Mesodermal cell (in vitro differentiated cells): Measurements from ENCODE around the gene HEMGN.
"Not testable (repeated sequence)": the region's sequence is repeated elsewhere in the genome, so short reads cannot be mapped to it uniquely, and the experiment has no call there.

Source experiments
- H3K27ac ChIP-seq: 2 replicates; pipeline ENCODE4 v1.7.0; 2013; ENCODE audit warnings: mild to moderate bottlenecking, low read depth, low read length, moderate library complexity; ENCODE audit not compliant: severe bottlenecking
- H3K36me3 ChIP-seq: 2 replicates; pipeline ENCODE4 v1.7.1; 2013; ENCODE audit warnings: mild to moderate bottlenecking, low read length, moderate library complexity; ENCODE audit not compliant: control insufficient read depth, insufficient read depth
- H3K4me1 ChIP-seq: one replicate; pipeline ENCODE4 v1.7.1; 2013; ENCODE audit warnings: mild to moderate bottlenecking, low read length; ENCODE audit not compliant: insufficient read depth, control insufficient read depth, poor library complexity, severe bottlenecking
- H3K4me3 ChIP-seq: 2 replicates; pipeline ENCODE4 v1.7.0; 2013; ENCODE audit warnings: low read length, control low read depth, mild to moderate bottlenecking; ENCODE audit not compliant: insufficient read depth, poor library complexity, severe bottlenecking; ENCODE audit errors: extremely low read depth
- H3K9me3 ChIP-seq: 2 replicates; pipeline ENCODE4 v1.7.1; 2013; ENCODE audit warnings: mild to moderate bottlenecking, low read length, moderate library complexity; ENCODE audit not compliant: control insufficient read depth
- WGBS, 2 experiments: methylation state at CpG; one replicate each; pipeline ENCODE4 v1.1.5; 2013; ENCODE audit warnings: missing lambda C conversion rate in 2 of 2; ENCODE audit not compliant: insufficient coverage in 2 of 2; 5-methylcytosine and 5-hydroxymethylcytosine counted together

HEMGN gene

DNA sequence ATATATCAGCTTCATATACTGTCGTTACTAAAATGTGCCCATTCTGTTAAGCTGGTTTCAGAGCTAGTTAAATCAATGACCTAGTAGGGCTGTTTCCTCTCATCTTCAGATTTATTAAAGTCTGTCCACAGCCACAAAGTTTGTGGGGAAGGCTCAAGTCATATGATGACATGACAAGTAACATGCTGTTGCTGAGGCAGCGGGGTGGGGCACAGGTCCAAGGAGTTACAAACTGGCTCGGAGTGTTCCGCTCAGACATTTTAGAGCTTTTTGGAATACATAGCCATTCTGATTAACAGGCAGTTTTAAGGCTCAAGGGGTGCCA lies 42.5 kb upstream of the HEMGN start:
- Histone ChIP-seq H3K27ac (no peak overlapping the region), H3K4me3 (no peak overlapping the region), H3K36me3 (no peaks in the 10 kb centered on the region), H3K9me3 (no peaks in the 10 kb centered on the region), H3K4me1 (peaks cover 7% of the 10 kb centered on the region)
- 96 to 100% methylated on average over 1 to 3 of the region's 4 CpGs for WGBS, 2 experiments

DNA sequence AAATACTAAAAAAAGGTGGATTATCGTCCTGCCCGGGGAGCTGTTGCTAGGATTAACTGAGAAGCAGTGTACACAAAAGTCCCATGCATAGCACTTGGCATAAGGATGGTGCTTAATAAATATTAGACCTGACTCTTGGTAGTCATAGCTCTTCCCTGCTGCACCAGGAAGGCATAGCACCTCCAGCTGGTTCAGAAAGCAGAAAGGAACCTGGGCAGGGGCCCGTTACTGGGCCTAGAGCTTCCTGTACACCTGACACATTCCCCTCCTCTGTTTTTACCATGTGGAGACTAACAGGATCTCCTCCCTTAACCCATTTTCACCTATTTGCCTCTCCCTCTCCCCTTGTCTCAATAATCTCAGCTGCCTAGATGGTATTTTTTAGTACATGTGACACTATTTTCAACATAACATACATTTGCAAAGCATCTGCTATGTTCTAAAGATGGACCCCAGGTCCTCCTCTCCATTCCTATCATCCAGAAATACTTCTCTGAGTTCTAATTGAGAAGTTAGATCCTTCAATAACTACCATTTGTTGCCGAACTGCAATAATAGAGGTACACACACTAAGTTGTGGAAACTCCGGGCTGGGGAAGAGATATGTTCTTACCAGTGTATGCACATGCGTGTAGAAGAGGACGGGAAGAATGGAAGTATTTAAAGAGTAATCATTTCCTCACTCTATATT lies 42.0 kb upstream of the HEMGN start:
- H3K4me3 ChIP-seq: no peak overlapping the region
- H3K36me3 ChIP-seq: no peaks in the 10 kb centered on the region
- H3K27ac ChIP-seq: no peak overlapping the region
- H3K9me3 ChIP-seq: no peaks in the 10 kb centered on the region
- WGBS, 2 experiments: 97 to 100% methylated on average over 1 to 3 of the region's 7 CpGs
- peaks cover 7% of the 10 kb centered on the region for H3K4me1 ChIP-seq

DNA sequence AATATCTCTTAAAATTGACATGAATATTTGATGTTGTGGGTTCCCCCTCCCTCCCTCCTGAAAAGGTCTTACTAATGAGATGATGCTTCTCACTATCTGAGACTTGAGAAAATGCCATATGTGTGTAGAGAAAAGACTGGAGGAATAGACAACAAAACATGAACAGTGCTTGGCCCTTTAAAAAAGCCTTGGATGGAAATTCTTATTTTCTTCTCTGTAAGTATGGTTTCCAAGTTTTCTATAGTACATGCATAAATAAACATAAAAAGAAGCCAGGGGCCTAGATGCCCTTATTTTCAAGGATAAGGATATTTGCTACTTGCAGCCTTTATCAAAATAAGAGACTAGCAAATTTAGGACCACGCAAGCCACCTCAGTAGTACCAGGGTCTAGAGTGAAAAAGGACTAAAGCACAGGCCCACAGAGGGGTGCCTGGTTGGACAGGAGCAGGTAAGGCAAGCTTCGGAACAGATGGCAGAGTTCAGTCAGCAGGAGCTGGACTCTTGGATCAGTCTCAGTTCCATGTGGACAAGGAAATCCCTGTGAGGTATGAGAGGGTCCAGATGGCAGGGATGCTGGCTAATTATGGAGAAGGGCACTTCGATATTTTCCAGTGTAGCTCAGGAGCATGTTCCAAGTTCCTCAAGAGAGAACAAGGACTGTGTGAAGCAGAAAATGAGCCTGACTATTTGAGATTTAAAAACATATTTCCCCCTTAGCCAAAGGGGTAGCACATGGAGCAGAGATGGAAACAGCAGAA lies 40.6 kb upstream of the HEMGN start:
- no peak overlapping the region for H3K4me3 ChIP-seq
- 79% methylated on average over 2 to 3 of the region's 3 CpGs for WGBS, 2 experiments
- no peaks in the 10 kb centered on the region for H3K9me3 ChIP-seq
- H3K36me3 ChIP-seq: no peaks in the 10 kb centered on the region
- peaks cover 7% of the 10 kb centered on the region for H3K4me1 ChIP-seq
- no peak overlapping the region for H3K27ac ChIP-seq

DNA sequence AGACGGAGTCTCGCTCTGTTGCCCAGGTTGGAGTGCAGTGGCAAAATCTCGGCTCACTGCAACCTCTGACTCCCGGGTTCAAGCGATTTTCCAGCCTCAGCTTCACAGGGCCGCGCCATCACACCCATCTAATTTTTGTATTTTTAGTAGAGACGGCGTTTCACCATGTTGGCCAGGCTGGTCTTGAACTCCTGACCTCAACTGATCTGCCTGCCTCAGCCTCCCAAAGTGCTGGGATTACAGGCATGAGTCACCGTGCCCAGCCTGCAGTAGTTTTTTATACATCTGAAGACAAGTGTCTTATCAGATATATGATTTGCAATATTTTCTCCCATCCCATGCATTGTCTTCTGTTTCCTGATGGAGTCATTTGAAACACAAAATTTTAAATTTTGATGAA lies 38.7 kb upstream of the HEMGN start:
- H3K9me3 ChIP-seq, H3K4me1 ChIP-seq, H3K27ac ChIP-seq, H3K4me3 ChIP-seq, H3K36me3 ChIP-seq: not testable (repeated sequence)
- WGBS, 2 experiments: 92 to 93% methylated on average over 6 to 9 of the region's 10 CpGs

DNA sequence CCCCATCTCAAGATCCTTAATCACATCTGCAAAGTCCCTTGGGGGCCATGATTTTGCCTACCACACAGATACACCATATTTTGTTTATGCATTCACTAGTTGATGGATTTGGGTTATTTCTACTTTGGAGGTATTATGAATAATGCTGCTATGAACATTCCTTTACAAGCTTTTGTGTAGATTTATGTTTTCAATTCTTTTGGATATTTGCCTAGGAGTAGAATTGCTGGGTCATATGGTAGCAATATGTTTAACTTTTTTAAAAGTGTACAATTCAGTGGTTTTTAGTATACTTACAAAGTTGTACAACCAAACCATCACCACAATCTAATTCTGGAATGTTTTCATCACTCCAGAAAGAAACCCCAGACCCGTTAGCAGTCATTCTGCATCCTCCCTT lies 37.4 kb upstream of the HEMGN start:
- H3K4me3 ChIP-seq: no peak overlapping the region
- no peaks in the 10 kb centered on the region for H3K9me3 ChIP-seq
- no peak overlapping the region for H3K27ac ChIP-seq
- no peaks in the 10 kb centered on the region for H3K4me1 ChIP-seq
- no peaks in the 10 kb centered on the region for H3K36me3 ChIP-seq
- WGBS, 2 experiments: 67 to 80% methylated on average over 1 of the region's 1 CpG

DNA sequence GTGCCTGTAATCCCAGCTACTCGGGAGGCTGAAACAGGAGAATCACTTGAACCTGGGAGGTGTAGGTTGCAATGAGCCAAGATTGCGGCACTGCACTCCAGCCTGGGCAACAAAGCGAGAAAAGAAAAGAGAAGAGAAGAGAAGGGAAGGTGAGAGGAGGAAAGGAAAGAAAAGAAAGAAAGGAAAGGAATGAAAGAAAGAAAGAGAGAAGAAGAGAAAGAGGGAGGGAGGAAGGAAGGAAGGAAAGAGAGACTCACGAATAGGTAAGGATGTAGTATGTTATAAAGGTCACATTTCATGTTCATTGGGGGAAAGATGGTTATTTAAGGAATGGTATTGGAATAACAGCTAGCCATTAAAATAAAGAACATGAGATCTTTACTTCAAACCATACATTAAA lies 34.8 kb upstream of the HEMGN start:
- WGBS, 2 experiments: 75 to 84% methylated on average over 4 of the region's 4 CpGs
- Histone ChIP-seq H3K4me3 (no peak overlapping the region), H3K36me3 (no peaks in the 10 kb centered on the region), H3K4me1 (no peaks in the 10 kb centered on the region), H3K27ac (no peak overlapping the region), H3K9me3 (no peaks in the 10 kb centered on the region)

DNA sequence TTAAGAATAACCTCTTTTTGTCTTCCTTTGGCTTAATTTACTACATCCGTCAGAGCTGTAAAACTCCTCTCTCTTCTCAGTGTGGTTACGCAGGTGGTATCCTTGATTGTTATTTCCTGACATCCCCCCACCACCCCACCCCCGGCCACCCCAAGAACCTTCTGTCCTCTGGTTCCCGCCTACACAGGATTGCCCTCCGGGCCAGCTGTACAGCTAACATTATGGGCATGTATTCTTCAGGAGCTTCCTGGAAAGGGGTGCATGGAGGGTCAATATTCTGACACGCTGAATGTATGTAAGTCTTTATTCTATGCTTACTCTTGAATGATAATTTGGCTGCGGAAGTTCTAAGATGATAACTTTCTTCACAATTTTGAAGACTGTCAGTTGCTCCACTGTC lies 32.2 kb upstream of the HEMGN start:
- Histone ChIP-seq H3K4me1 (no peaks in the 10 kb centered on the region), H3K27ac (no peak overlapping the region), H3K36me3 (no peaks in the 10 kb centered on the region), H3K9me3 (no peaks in the 10 kb centered on the region), H3K4me3 (no peak overlapping the region)
- 83 to 92% methylated on average over 2 to 3 of the region's 7 CpGs for WGBS, 2 experiments

DNA sequence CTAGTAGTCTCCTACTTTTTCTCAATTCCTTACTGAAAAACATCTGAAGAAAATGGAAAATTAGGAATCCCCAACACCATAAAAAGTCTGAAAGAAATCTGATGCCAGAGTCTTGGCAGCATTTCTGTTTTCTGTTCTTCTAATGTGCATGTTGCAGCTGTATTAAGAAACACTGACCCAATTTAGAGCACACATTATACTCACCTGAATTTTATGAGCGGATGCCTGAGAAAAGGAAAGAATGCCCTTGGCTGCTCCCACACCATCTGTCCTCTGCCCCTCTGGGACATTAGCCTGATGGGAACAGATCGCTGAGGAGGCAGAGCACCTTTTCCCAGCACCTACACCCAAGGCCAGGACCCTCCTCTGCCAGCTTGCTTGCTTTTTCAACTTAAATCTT lies 31.0 kb upstream of the HEMGN start:
- Histone ChIP-seq H3K36me3 (no peaks in the 10 kb centered on the region), H3K4me3 (no peak overlapping the region), H3K27ac (no peak overlapping the region), H3K4me1 (no peaks in the 10 kb centered on the region), H3K9me3 (no peaks in the 10 kb centered on the region)
- 100% methylated on average over 1 to 2 of the region's 2 CpGs for WGBS, 2 experiments

DNA sequence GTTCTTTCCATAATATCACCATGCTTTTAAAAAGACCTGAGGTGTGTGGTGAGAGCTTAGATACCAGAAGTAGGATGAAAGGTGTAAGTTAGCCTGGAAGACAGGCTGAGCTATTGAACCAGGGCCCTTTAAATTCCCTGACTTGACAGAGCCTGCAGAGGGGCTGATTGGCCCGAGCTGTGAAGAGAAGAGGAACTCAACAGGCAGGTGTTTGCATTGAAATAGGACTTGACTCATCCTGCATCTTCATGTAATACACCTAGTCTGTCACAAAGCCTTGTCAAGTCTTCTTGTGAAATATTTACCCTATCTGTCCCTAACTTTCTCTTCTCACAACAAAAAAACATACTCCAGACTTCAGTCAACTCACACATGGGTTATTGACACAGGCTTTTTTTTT lies 28.5 kb upstream of the HEMGN start:
- Histone ChIP-seq H3K4me1 (no peaks in the 10 kb centered on the region), H3K4me3 (no peak overlapping the region), H3K9me3 (no peaks in the 10 kb centered on the region), H3K36me3 (no peaks in the 10 kb centered on the region), H3K27ac (no peak overlapping the region)
- WGBS, 2 experiments: no CpG with 5 or more reads among the region's 1 CpG

DNA sequence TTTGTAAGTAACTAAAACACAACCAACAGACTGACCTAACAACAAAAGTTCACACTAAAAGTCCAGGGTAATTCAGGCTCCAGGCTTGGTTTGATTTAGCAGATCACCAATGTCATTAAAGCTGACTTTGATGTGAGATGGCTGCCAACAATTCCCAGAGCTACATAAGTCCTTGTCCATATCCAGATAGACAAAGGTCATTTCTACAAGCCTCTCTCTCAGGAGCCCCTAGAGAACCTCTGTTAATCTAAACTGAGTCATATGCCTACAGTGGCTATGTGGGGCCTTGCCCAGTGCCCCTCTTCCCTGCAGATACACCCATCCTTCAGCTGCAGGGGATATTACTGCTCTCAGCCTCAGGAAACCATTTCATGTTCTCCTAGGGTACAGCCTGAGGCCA lies 26.9 kb upstream of the HEMGN start:
- Histone ChIP-seq H3K27ac (no peak overlapping the region), H3K9me3 (no peaks in the 10 kb centered on the region), H3K36me3 (no peaks in the 10 kb centered on the region), H3K4me3 (no peak overlapping the region), H3K4me1 (no peaks in the 10 kb centered on the region)

DNA sequence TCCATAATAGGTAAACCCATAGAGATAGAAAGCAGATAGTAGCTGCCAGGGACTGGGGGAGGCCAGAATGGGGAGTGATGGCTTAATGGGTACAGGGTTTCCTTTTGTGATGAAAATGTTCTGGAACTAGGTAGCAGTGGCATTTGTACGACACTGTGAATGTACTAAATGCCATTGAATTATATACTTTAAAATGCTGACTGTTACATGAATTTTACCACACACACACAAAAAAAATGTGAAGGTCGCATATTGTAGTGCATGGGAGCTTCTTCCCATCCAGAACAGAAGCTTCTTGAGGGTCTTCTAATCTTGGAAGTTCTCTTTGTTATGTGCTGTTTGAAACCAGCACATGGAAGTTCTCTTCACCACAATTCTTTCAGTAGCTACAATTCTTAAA lies 25.3 kb upstream of the HEMGN start:
- H3K27ac ChIP-seq: no peak overlapping the region
- H3K36me3 ChIP-seq: no peaks in the 10 kb centered on the region
- H3K9me3 ChIP-seq: no peaks in the 10 kb centered on the region
- no peak overlapping the region for H3K4me3 ChIP-seq
- no peaks in the 10 kb centered on the region for H3K4me1 ChIP-seq
- no CpG with 5 or more reads among the region's 2 CpGs for WGBS, 2 experiments
